ENCODE measurements around the gene TRIM32. TPM values are rescaled to one million over a fixed set of nuclear protein-coding genes. Genes with fewer than 3 reads are reported as not detected.

The TRIM32 gene
- total RNA-seq, 1 donor from 2014 or later: 14.5 TPM

DNA sequence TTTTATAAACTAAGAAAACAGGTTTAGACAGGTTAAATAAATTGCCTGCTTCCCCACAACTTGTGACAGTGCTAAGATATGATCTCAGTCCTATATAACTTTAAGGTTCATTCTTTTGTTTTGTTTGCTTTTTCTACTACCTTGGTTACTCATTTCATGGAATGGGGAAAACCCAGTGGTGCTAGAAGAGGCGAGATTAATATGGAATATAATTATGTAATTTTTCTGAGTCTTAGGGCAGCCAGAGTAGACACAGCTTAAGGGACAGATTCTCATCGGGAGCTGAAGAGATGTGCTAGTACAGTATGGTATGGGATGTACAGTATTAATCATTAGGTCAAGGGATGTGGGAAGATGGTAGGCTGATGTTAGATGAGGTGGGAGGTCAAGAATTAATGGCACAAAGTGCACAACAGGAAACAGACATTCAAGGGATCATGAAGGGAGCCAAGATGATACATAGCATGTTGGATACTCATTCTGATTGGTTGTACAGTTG lies 6.2 kb downstream of the TRIM32 start:
- Mint-ChIP-seq H3K4me3 (no peak overlapping the region), H3K36me3 (ENCODE audit: low read depth) (peaks cover 15% of the 10 kb centered on the region), H3K4me1 (peaks cover 51% of the 10 kb centered on the region), H3K27me3 (no peaks in the 10 kb centered on the region), H3K27ac (no peak overlapping the region), H3K9me3 (no peaks in the 10 kb centered on the region)
- ATAC-seq (ENCODE audit: low read depth): no peak
- POLR2A ChIA-PET: no interaction called here
- no peak for DNase-seq
- CTCF ChIA-PET: interaction anchor here (0.6 kb wide), 1 partner anchor 1570 kb away, joined by 3 read pairs; no protein-coding TSS in a partner anchor
- intact Hi-C loops (cut with micrococcal nuclease): no loop called here
- TF ChIP-seq, protein P1, sequence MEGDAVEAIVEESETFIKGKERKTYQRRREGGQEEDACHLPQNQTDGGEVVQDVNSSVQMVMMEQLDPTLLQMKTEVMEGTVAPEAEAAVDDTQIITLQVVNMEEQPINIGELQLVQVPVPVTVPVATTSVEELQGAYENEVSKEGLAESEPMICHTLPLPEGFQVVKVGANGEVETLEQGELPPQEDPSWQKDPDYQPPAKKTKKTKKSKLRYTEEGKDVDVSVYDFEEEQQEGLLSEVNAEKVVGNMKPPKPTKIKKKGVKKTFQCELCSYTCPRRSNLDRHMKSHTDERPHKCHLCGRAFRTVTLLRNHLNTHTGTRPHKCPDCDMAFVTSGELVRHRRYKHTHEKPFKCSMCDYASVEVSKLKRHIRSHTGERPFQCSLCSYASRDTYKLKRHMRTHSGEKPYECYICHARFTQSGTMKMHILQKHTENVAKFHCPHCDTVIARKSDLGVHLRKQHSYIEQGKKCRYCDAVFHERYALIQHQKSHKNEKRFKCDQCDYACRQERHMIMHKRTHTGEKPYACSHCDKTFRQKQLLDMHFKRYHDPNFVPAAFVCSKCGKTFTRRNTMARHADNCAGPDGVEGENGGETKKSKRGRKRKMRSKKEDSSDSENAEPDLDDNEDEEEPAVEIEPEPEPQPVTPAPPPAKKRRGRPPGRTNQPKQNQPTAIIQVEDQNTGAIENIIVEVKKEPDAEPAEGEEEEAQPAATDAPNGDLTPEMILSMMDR (IDR thresholded peaks at IDR 0.05): no peak

DNA sequence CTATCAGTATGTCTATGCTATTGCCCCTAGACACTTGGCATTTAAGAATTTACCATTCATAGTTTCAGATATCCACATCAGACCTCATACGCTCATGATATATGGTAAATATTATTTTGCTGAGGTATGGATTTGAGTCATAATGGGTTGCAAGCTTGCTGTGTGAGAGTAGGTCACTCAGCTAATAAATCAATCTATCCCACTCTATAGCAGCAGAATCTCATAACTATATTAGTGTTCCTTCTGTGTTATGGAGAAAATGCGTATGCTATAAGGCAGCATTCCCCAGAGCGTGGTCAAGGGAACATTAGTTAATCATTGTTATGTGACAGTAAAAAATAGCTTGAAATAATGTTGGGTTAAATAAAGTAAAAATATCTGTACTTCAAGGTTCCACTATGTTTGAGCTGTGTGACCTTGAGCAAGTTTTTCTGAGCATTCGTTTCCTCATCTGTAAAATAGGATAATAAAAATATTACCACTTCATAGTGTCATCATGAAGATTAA lies 7.7 kb downstream of the TRIM32 start:
- no peak for ATAC-seq (ENCODE audit: low read depth)
- no peaks in the 10 kb centered on the region for H3K27me3 Mint-ChIP-seq
- ChIA-PET POLR2A (no interaction called here), CTCF (no interaction called here)
- peaks cover 31% of the 10 kb centered on the region for H3K36me3 Mint-ChIP-seq (ENCODE audit: low read depth)
- H3K4me3 Mint-ChIP-seq: no peak overlapping the region
- intact Hi-C loops (cut with micrococcal nuclease): no loop called here
- H3K4me1 Mint-ChIP-seq: peaks cover 37% of the 10 kb centered on the region
- H3K27ac Mint-ChIP-seq: no peak overlapping the region
- no peaks in the 10 kb centered on the region for H3K9me3 Mint-ChIP-seq
- no peak for DNase-seq
- TF ChIP-seq, protein P1 (IDR thresholded peaks at IDR 0.05): no peak

GRCh38 chr9:116695438-116695837 lies 8.3 kb downstream of the TRIM32 start:
- POLR2A ChIA-PET: no interaction called here
- peaks cover 37% of the 10 kb centered on the region for H3K36me3 Mint-ChIP-seq (ENCODE audit: low read depth)
- no peak overlapping the region for H3K27ac Mint-ChIP-seq
- DNase-seq (no peak), ATAC-seq (ENCODE audit: low read depth) (no peak)
- intact Hi-C loops (cut with micrococcal nuclease): no loop called here
- H3K4me3 Mint-ChIP-seq: no peak overlapping the region
- no peaks in the 10 kb centered on the region for H3K9me3 Mint-ChIP-seq
- TF ChIP-seq, protein P1 (IDR thresholded peaks at IDR 0.05): no peak
- CTCF ChIA-PET: no interaction called here
- H3K4me1 Mint-ChIP-seq: peaks cover 36% of the 10 kb centered on the region
- H3K27me3 Mint-ChIP-seq: no peaks in the 10 kb centered on the region

DNA sequence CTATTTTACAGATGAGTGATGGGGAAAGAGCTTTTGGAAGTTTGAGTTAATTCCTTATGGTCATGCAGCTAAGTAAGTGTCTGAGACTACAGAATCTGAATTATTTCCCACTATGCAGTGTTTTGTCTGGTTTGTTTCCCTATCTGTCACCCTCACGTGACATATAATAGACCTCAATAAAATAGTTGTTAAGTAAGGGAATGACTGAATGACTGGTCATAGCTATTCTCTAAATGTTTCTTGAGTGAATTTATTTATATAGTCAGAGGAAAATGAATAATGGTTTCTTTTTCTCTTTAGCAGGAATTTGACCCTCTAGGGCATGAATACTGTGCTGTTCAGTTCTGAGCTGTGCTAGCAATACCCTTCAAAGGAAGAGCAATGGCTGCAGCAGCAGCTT lies 10.3 kb downstream of the TRIM32 start:
- ChIA-PET POLR2A (no interaction called here), CTCF (no interaction called here)
- no peak for ATAC-seq (ENCODE audit: low read depth)
- peaks cover 18% of the 10 kb centered on the region for H3K4me1 Mint-ChIP-seq
- no peak for DNase-seq
- intact Hi-C loops (cut with micrococcal nuclease): no loop called here
- no peak overlapping the region for H3K27ac Mint-ChIP-seq
- TF ChIP-seq, protein P1 (IDR thresholded peaks at IDR 0.05): no peak
- H3K36me3 Mint-ChIP-seq (ENCODE audit: low read depth): peaks cover 41% of the 10 kb centered on the region
- no peaks in the 10 kb centered on the region for H3K27me3 Mint-ChIP-seq
- no peak overlapping the region for H3K4me3 Mint-ChIP-seq
- H3K9me3 Mint-ChIP-seq: no peaks in the 10 kb centered on the region

DNA sequence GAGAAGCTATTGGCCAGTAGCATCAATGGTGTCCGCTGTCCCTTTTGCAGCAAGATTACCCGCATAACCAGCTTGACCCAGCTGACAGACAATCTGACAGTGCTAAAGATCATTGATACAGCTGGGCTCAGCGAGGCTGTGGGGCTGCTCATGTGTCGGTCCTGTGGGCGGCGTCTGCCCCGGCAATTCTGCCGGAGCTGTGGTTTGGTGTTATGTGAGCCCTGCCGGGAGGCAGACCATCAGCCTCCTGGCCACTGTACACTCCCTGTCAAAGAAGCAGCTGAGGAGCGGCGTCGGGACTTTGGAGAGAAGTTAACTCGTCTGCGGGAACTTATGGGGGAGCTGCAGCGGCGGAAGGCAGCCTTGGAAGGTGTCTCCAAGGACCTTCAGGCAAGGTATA lies 10.8 kb downstream of the TRIM32 start:
- Mint-ChIP-seq H3K27me3 (no peaks in the 10 kb centered on the region), H3K9me3 (no peaks in the 10 kb centered on the region), H3K27ac (no peak overlapping the region), H3K4me3 (no peak overlapping the region), H3K4me1 (peaks cover 13% of the 10 kb centered on the region), H3K36me3 (ENCODE audit: low read depth) (peaks cover 41% of the 10 kb centered on the region)
- ATAC-seq (ENCODE audit: low read depth): no peak
- no peak for DNase-seq
- CTCF ChIA-PET: no interaction called here
- TF ChIP-seq, protein P1 (IDR thresholded peaks at IDR 0.05): no peak
- intact Hi-C loops (cut with micrococcal nuclease): no loop called here
- POLR2A ChIA-PET: no interaction called here

Measured in activated B cell treated with CpG ODN at 0.5 μM for 24 hours (primary cell).